ENCODE results near the gene OGFOD2. TPM values are rescaled to one million over a fixed set of nuclear protein-coding genes. Genes with fewer than 3 reads are reported as not detected.

The OGFOD2 gene
- total and polyA plus RNA-seq, 2 of the 13 experiments (the other 11 are each of a cell fraction or from before 2014, with no cell fraction given): 13.2 to 14.6 TPM

- TF ChIP-seq, protein P1, sequence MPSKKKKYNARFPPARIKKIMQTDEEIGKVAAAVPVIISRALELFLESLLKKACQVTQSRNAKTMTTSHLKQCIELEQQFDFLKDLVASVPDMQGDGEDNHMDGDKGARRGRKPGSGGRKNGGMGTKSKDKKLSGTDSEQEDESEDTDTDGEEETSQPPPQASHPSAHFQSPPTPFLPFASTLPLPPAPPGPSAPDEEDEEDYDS (CRISPR knock-in tag; IDR thresholded peaks at IDR 0.05): peak; percentile 8; the same call in 1 of the 2 replicates
- TF ChIP-seq, protein P2, sequence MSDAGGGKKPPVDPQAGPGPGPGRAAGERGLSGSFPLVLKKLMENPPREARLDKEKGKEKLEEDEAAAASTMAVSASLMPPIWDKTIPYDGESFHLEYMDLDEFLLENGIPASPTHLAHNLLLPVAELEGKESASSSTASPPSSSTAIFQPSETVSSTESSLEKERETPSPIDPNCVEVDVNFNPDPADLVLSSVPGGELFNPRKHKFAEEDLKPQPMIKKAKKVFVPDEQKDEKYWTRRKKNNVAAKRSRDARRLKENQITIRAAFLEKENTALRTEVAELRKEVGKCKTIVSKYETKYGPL (CRISPR knock-in tag; IDR thresholded peaks at IDR 0.05): 0 out of 2 replicates have a peak, but pooled peaks have one; percentile 9
- TF ChIP-seq ZNF251 (CRISPR knock-in tag; IDR thresholded peaks at IDR 0.05) (no peak), EP300 (IDR thresholded peaks at IDR 0.05; ENCODE audit: low read depth in 2 of 2, low read length in 2 of 2) (no peak), EP300 (CRISPR knock-in tag; IDR thresholded peaks at IDR 0.05; ENCODE audit: borderline replicate concordance) (no peak), ZNF777 (CRISPR knock-in tag; IDR thresholded peaks at IDR 0.05) (peak; percentile 76), LBX2 (CRISPR knock-in tag; IDR thresholded peaks at IDR 0.05; ENCODE audit: borderline replicate concordance) (peak; percentile 43; the same call in 1 of the 2 replicates), KMT2B (CRISPR knock-in tag; IDR thresholded peaks at IDR 0.05) (no peak; the same call in 1 of the 2 replicates), ZNF687 (CRISPR knock-in tag; IDR thresholded peaks at IDR 0.05) (peak; percentile 86), KDM2A (CRISPR knock-in tag; IDR thresholded peaks at IDR 0.05; ENCODE audit: borderline replicate concordance, low read depth) (peak; percentile 94), ARNT2 (CRISPR knock-in tag; IDR thresholded peaks at IDR 0.05; ENCODE audit: low read depth) (peak; percentile 85), TEAD2 (CRISPR knock-in tag; IDR thresholded peaks at IDR 0.05) (no peak), RBM39 (IDR thresholded peaks at IDR 0.05; ENCODE audit: low read depth, low read length, poor library complexity, severe bottlenecking) (peak; percentile 0), TFDP2 (CRISPR knock-in tag; IDR thresholded peaks at IDR 0.05) (peak; percentile 72), KMT2A (CRISPR knock-in tag; IDR thresholded peaks at IDR 0.05) (peak; percentile 21; the same call in 1 of the 2 replicates), ZNF746 (CRISPR knock-in tag; IDR thresholded peaks at IDR 0.05) (peak; percentile 49; the same call in 1 of the 2 replicates), RFXAP (CRISPR knock-in tag; IDR thresholded peaks at IDR 0.05; ENCODE audit: borderline replicate concordance) (peak; percentile 70)
- TF ChIP-seq, protein P3, sequence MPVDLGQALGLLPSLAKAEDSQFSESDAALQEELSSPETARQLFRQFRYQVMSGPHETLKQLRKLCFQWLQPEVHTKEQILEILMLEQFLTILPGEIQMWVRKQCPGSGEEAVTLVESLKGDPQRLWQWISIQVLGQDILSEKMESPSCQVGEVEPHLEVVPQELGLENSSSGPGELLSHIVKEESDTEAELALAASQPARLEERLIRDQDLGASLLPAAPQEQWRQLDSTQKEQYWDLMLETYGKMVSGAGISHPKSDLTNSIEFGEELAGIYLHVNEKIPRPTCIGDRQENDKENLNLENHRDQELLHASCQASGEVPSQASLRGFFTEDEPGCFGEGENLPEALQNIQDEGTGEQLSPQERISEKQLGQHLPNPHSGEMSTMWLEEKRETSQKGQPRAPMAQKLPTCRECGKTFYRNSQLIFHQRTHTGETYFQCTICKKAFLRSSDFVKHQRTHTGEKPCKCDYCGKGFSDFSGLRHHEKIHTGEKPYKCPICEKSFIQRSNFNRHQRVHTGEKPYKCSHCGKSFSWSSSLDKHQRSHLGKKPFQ (CRISPR knock-in tag; IDR thresholded peaks at IDR 0.05; ENCODE audit: insufficient replicate concordance): peak; percentile 39
Observed at GRCh38 chr12:122980183-122981035, 5.4 kb downstream of the OGFOD2 start, which contains the start of gene ARL6IP4 (continued).

All from HepG2 (cell line).